HTERT RPE-1 (cell line): ENCODE data around the gene PPP2R2D.

Experiments
- in situ Hi-C: fragments of 300-500 bp; cut with MboI; formaldehyde crosslinking; loops from 4 replicates; pipeline ENCODE4 v1.14.3; 2020; ENCODE audit warnings: low sequenced_read_pairs

Gene PPP2R2D

GRCh38 chr10:131900350-131901152 is at the start of gene PPP2R2D:
Gene PPP2R2D, plus strand, starts transcription at chr10:131901008. Its CDS starts 141 bp downstream, at chr10:131901149.
- in situ Hi-C loops = no loop called here

GRCh38 chr10:131851346-131851745 is 49.5 kb upstream of the PPP2R2D start:
- in situ Hi-C loops = no loop called here

- in situ Hi-C loops = no loop called here
Measured at GRCh38 chr10:131852176-131852822, 48.5 kb upstream of the PPP2R2D start.

GRCh38 chr10:131852823-131853609 is 47.8 kb upstream of the PPP2R2D start:
- in situ Hi-C loops = no loop called here

GRCh38 chr10:131853610-131853964 is 47.2 kb upstream of the PPP2R2D start:
- in situ Hi-C loops = no loop called here

- in situ Hi-C loops = no loop called here
Measured at GRCh38 chr10:131854579-131855335, 46.1 kb upstream of the PPP2R2D start.

- in situ Hi-C loops = no loop called here
Measured at GRCh38 chr10:131855461-131856401, 45.1 kb upstream of the PPP2R2D start.

- in situ Hi-C loops = no loop called here
Measured at GRCh38 chr10:131856441-131857094, 44.2 kb upstream of the PPP2R2D start.

- in situ Hi-C loops = no loop called here
Measured at GRCh38 chr10:131857156-131858117, 43.4 kb upstream of the PPP2R2D start.

- in situ Hi-C loops = no loop called here
Measured at GRCh38 chr10:131858118-131858515, 42.7 kb upstream of the PPP2R2D start.

- in situ Hi-C loops = no loop called here
Measured at GRCh38 chr10:131858583-131859340, 42.0 kb upstream of the PPP2R2D start.

- in situ Hi-C loops = no loop called here
Measured at GRCh38 chr10:131859341-131860020, 41.3 kb upstream of the PPP2R2D start.

GRCh38 chr10:131860311-131860710 is 40.5 kb upstream of the PPP2R2D start:
- in situ Hi-C loops = no loop called here

GRCh38 chr10:131860806-131861440 is 39.9 kb upstream of the PPP2R2D start:
- in situ Hi-C loops = no loop called here

GRCh38 chr10:131862548-131862947 is 38.3 kb upstream of the PPP2R2D start:
- in situ Hi-C loops = no loop called here

GRCh38 chr10:131865223-131865917 is 35.4 kb upstream of the PPP2R2D start:
- in situ Hi-C loops = no loop called here
